Loucy (cell line): Measurements from ENCODE around the gene MEIOC.
"Not testable (repeated sequence)": the region's sequence is repeated elsewhere in the genome, so short reads cannot be mapped to it uniquely, and the experiment has no call there.

ENCODE experiments used
- EZH2phosphoT487 ChIP-seq: fragments of 200-600 bp; IDR thresholded peaks from 2 replicates; pipeline ENCODE4 v1.6.1; 2018; ENCODE audit warnings: antibody characterized with exemption, mild to moderate bottlenecking, moderate library complexity, borderline replicate concordance
- TF ChIP-seq, protein P1 (sequence below): fragments of 200-600 bp; sonication (generic); conservative IDR thresholded peaks from 2 replicates; pipeline ENCODE4 v1.5.1; 2014; ENCODE audit warnings: mild to moderate bottlenecking, antibody characterized with exemption, low read length

DNA sequence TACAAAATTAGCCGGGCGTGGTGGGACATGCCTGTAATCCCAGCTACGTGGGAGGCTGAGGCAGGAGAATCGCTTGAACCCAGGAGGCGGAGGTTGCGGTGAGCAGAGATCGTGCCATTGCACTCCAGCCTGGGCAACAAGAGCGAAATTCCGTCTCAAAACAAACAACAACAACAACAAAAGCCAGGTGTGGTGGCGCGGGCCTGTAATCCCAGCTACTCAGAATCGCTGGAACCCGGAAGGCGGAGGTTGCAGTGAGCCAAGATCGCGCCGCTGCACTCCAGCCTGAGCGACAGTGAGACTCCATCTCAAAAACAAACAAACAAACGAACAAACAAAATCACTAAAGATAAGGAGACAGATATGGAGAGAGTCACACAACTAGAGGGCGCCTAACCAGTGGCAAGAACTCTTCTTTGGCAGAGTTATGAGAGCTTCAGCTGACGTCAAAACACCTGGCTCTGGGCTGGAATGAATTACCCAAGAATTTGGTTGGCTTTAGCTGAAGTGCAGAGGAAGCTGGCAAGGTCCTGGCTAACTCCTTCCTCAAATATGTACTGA is 34.6 kb downstream of the MEIOC start:
- TF ChIP-seq, protein P1, sequence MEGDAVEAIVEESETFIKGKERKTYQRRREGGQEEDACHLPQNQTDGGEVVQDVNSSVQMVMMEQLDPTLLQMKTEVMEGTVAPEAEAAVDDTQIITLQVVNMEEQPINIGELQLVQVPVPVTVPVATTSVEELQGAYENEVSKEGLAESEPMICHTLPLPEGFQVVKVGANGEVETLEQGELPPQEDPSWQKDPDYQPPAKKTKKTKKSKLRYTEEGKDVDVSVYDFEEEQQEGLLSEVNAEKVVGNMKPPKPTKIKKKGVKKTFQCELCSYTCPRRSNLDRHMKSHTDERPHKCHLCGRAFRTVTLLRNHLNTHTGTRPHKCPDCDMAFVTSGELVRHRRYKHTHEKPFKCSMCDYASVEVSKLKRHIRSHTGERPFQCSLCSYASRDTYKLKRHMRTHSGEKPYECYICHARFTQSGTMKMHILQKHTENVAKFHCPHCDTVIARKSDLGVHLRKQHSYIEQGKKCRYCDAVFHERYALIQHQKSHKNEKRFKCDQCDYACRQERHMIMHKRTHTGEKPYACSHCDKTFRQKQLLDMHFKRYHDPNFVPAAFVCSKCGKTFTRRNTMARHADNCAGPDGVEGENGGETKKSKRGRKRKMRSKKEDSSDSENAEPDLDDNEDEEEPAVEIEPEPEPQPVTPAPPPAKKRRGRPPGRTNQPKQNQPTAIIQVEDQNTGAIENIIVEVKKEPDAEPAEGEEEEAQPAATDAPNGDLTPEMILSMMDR = peak; percentile 52
- not testable (repeated sequence) for TF ChIP-seq EZH2phosphoT487
